Gastrocnemius medialis (tissue), 4 donors: ENCODE results near the gene TJP3.

Experiments
- CTCF ChIP-seq, 5 experiments: fragments of 450-650 bp in 3 of 5; fragments of 200-600 bp in 2 of 5; sonication (generic) in 2 of 5; IDR thresholded peaks in 4 of 5; conservative IDR thresholded peaks in 1 of 5; 1 replicate in 4 of 5; 2 replicates in 1 of 5; pipeline ENCODE4 v1.5.1; 2016 to 2019; ENCODE audit warnings: antibody characterized with exemption in 5 of 5, mild to moderate bottlenecking in 3 of 5, moderate library complexity in 3 of 5
- POLR2A ChIP-seq, 2 donors: fragments of 450-650 bp; IDR thresholded peaks; one replicate each; pipeline ENCODE4 v1.6.1; 2017; ENCODE audit warnings: antibody characterized with exemption in 2 of 2, mild to moderate bottlenecking in 2 of 2, moderate library complexity in 2 of 2

- TF ChIP-seq CTCF (IDR thresholded peaks at IDR 0.05 in 4 of 5, conservative IDR thresholded peaks at IDR 0.05 in 1 of 5) (no peak), POLR2A (IDR thresholded peaks at IDR 0.05) (no peak)
These were observed 68.4 kb downstream of the TJP3 start for GRCh38 chr19:3776479-3777040.
